ENCODE data around the gene TOE1. TPM values are rescaled to one million over a fixed set of nuclear protein-coding genes. Genes with fewer than 3 reads are reported as not detected.

Gene TOE1
- total and polyA plus RNA-seq, 9 donors, result 6.7 to 16.3 (median 10.7) TPM

DNA sequence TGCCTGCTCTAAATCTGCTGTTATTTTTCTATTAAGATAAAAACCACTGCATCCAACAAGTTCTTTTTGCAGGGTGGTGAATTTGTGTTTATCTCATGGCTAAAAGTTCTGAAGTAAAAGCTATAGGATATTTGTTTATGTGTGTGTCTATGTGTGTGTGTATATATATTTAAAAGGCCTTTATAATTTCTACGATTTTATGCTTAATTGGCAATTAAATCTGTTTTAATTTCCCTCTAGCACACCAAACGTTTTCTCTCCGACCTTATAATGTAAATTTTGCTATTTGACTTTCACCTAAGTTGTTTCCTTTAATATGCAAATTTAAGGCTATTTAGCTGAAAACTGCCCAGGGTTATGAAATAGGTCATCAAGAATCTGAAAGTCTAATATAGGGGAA lies 33.1 kb upstream of the TOE1 start:
- WGBS, 3 donors, result 77 to 83% (median 79%) methylated on average over 3 of the region's 3 CpGs

DNA sequence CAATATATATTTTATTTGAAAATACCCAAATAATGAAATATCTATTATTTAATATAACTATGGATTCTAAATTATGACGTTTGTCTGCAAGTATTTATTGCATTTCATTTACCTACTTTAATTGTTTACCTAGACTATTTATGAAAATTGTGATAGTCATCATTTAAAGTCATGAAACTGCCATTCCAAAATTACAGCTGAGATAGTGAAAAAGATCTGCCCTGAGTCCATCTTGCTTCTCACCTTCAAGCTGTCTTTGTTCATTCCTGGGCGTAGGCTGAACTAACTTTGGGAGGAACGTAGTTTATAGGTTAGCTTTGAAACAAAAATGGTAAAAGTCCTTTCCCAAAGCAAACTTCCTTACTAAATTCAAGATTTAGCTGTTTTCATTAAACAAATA lies 25.7 kb upstream of the TOE1 start:
- intact Hi-C loops (cut with DNase I), result no loop called here
- Histone ChIP-seq H3K36me3 (no peaks in the 10 kb centered on the region), H3K27ac (no peak overlapping the region), H3K9me3 (no peaks in the 10 kb centered on the region), H3K4me1 (ENCODE audit: insufficient read depth) (no peaks in the 10 kb centered on the region), H3K27me3 (no peaks in the 10 kb centered on the region), H3K4me3 (no peak overlapping the region)
- WGBS, 3 donors, result 72 to 83% (median 80%) methylated on average over 3 of the region's 3 CpGs
- no peak for TF ChIP-seq EP300 (IDR thresholded peaks at IDR 0.05)
- no peak for TF ChIP-seq POLR2A (IDR thresholded peaks at IDR 0.05)
- no peak for DNase-seq

More for the DNA sequence above, 33.1 kb upstream of the TOE1 start:
- no peaks in the 10 kb centered on the region for H3K27me3 ChIP-seq
- no peak overlapping the region for H3K27ac ChIP-seq
- H3K4me3 ChIP-seq, result no peak overlapping the region
- no peak for DNase-seq
- no peaks in the 10 kb centered on the region for H3K4me1 ChIP-seq (ENCODE audit: insufficient read depth)
- H3K36me3 ChIP-seq, result no peaks in the 10 kb centered on the region
- TF ChIP-seq, protein P1, sequence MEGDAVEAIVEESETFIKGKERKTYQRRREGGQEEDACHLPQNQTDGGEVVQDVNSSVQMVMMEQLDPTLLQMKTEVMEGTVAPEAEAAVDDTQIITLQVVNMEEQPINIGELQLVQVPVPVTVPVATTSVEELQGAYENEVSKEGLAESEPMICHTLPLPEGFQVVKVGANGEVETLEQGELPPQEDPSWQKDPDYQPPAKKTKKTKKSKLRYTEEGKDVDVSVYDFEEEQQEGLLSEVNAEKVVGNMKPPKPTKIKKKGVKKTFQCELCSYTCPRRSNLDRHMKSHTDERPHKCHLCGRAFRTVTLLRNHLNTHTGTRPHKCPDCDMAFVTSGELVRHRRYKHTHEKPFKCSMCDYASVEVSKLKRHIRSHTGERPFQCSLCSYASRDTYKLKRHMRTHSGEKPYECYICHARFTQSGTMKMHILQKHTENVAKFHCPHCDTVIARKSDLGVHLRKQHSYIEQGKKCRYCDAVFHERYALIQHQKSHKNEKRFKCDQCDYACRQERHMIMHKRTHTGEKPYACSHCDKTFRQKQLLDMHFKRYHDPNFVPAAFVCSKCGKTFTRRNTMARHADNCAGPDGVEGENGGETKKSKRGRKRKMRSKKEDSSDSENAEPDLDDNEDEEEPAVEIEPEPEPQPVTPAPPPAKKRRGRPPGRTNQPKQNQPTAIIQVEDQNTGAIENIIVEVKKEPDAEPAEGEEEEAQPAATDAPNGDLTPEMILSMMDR (IDR thresholded peaks at IDR 0.05), result no peak
- no peak for TF ChIP-seq POLR2A (IDR thresholded peaks at IDR 0.05)
- TF ChIP-seq EP300 (IDR thresholded peaks at IDR 0.05), result no peak
- no peaks in the 10 kb centered on the region for H3K9me3 ChIP-seq
- intact Hi-C loops (cut with DNase I), result loop anchor here in 1 of 4 donors (10.0 kb wide), 1 partner anchor 502 kb away; the partner anchor contains the start of genes BTBD19, DYNLT4 and PLK3

DNA sequence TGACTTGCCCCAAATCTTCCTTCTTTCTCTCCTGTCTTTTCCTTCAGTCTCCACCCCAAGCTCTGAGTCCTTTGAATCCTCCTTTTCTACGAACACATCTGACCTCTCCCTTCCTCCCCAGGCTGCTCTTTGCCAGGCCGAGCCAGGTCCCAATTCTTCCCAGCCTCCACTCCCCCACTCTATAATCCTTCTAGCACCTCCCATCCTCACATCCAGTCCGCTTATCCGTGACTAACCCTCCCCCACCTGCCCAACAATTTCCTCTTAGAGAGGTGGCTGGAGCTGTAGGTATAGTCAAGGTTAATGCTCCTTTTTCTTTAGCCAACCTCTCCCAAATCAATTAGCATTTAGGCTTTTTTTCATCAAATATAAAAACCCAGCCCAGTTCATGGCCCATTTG lies 22.8 kb upstream of the TOE1 start:
- WGBS, 3 donors, result 41 to 44% (median 43%) methylated on average over 4 of the region's 4 CpGs
- H3K27ac ChIP-seq, result no peak overlapping the region
- no peak overlapping the region for H3K4me3 ChIP-seq
- no peak for TF ChIP-seq POLR2A (IDR thresholded peaks at IDR 0.05)
- no peak for TF ChIP-seq EP300 (IDR thresholded peaks at IDR 0.05)
- TF ChIP-seq, protein P1 (IDR thresholded peaks at IDR 0.05), result no peak
- intact Hi-C loops (cut with DNase I), result no loop called here
- no peaks in the 10 kb centered on the region for H3K36me3 ChIP-seq
- H3K9me3 ChIP-seq, result no peaks in the 10 kb centered on the region
- H3K27me3 ChIP-seq, result no peaks in the 10 kb centered on the region
- DNase-seq, result no peak
- no peaks in the 10 kb centered on the region for H3K4me1 ChIP-seq (ENCODE audit: insufficient read depth)

DNA sequence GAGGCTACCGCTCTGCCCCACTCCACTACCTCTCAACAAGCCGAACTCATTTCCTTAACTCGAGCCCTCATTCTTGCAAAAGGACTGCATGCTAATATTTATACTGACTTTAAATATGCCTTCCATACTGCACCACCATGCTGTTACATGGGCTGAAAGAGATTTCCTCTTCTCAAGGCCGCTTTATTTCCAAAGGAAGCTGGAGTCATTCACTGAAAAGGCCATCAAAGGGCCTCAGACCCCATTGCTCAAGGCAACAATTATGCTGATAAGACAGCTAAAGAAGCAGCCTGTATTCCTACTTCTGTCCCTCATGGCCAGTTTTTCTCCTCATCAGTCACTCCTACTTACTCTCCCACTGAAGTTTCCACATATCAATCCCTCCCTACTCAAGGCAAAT lies 20.2 kb upstream of the TOE1 start:
- 75 to 80% (median 79%) methylated on average over 4 of the region's 4 CpGs for WGBS, 3 donors

DNA sequence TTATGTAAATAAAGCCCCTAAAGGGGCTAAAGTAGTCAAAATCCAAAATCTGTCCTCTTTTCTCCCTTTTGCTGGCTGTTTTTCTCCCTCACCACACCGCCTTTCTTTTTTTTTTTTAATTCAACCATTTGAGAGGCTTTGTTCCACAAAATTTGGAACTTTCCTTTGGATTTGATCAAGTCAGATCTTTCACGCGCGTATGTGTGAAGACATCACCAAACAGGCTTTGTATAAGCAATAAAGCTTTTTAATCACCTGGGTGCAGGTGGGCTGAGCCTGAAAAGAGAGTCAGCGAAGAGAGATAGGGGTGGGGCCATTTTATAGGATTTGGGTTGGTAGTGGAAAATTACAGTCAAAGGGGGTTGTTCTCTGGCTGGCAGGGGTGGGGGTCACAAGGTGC lies 18.5 kb upstream of the TOE1 start:
- H3K27ac ChIP-seq, result no peak overlapping the region
- TF ChIP-seq EP300 (IDR thresholded peaks at IDR 0.05), result no peak
- TF ChIP-seq POLR2A (IDR thresholded peaks at IDR 0.05), result no peak
- TF ChIP-seq, protein P1 (IDR thresholded peaks at IDR 0.05), result no peak
- H3K27me3 ChIP-seq, result no peaks in the 10 kb centered on the region
- DNase-seq, result no peak
- no peaks in the 10 kb centered on the region for H3K9me3 ChIP-seq
- H3K36me3 ChIP-seq, result no peaks in the 10 kb centered on the region
- 88 to 92% (median 90%) methylated on average over 5 of the region's 5 CpGs for WGBS, 3 donors
- H3K4me3 ChIP-seq, result no peak overlapping the region
- no peaks in the 10 kb centered on the region for H3K4me1 ChIP-seq (ENCODE audit: insufficient read depth)
- intact Hi-C loops (cut with DNase I), result no loop called here

More for the DNA sequence above, 20.2 kb upstream of the TOE1 start:
- Histone ChIP-seq H3K4me3 (no peak overlapping the region), H3K27ac (no peak overlapping the region), H3K9me3 (no peaks in the 10 kb centered on the region), H3K27me3 (no peaks in the 10 kb centered on the region), H3K4me1 (ENCODE audit: insufficient read depth) (no peaks in the 10 kb centered on the region), H3K36me3 (no peaks in the 10 kb centered on the region)
- intact Hi-C loops (cut with DNase I), result no loop called here
- no peak for DNase-seq
- TF ChIP-seq, protein P1 (IDR thresholded peaks at IDR 0.05), result no peak
- TF ChIP-seq POLR2A (IDR thresholded peaks at IDR 0.05) (no peak), EP300 (IDR thresholded peaks at IDR 0.05) (no peak)
